Raji (cell line): ENCODE measurements around the gene MAFB.

Source experiments
- POLR2A ChIP-seq: IDR thresholded peaks from 2 replicates; pipeline ENCODE4 v1.6.1; 2011; ENCODE audit warnings: low read depth, low read length, control low read depth; ENCODE audit not compliant: insufficient read depth

MAFB gene

GRCh38 chr20:40689943-40690835, 1.2 kb upstream of the MAFB start:
- no peak for TF ChIP-seq POLR2A

DNA sequence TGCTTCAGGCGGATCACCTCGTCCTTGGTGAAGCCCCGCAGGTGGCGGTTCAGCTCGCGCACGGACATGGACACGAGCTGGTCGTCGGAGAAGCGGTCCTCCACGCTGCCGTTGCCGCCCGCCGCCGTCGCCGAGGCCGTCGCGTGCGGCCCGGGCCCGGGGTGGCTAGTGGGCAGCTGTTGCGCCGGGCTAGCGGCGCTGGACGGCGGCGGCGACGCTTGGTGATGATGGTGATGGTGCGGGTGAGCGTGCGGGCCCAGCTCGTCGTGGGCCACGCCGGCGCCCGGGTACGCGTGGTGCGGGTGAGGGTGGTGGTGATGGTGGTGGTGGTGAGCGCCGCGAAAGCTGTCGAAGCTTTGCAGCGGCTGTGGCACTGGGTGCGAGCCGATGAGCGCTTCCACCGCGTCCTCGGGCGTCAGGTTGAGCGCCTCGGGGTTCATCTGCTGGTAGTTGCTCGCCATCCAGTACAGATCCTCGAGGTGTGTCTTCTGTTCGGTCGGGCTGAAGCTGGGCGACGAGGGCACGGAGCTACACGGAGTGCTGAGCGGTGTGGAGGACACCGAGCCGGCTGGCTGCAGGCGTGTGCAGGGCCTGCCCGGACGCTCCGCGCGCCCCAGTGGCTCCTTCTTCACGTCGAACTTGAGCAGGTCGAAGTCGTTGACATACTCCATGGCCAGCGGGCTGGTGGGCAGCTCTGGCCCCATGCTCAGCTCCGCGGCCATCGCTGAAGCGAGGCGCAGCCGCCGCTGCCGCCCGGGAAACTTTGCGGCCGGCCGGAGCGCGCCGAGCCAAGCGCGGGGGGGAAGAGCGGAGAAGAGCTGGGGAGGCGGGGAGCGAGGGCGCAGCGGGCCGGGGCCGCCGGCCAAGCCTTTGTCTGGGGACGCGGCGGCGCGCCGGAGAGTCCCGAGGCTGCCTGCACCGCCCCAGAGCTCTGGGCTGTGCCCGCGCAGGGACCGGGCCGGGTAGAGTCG, 622 bp downstream of the MAFB start:
- TF ChIP-seq POLR2A: no peak

DNA sequence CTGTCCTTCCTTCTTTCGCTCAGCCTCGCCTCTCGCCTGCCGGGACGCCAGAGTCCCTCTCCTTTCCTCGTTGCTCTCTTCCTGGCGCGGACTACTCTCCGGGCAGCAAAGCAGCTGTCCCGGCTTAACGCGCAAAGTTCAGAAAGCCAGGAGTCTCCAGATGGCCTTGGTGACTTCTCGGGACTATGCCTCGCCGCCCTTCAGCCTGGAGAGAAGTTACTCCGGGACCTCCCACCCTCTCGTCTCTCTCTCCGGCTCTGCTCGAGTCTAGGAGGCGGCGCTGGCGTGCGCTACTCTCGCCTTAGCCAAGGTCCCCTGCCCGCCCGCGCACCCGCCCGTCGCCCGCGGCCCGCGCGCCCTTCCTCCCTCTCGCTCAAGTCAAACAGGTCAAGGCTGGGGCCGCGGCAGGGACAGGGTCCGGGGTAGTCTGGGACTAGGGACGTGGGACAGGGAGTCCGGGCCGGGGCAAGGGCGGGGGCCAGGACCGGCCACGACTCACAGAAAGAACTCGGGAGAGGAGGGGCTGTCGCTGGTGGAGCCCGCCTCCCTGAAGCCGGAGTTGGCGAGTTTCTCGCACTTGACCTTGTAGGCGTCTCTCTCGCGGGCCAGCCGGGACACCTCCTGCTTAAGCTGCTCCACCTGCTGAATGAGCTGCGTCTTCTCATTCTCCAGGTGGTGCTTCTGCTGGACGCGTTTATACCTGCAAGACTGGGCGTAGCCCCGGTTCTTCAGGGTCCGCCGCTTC, 1.5 kb downstream of the MAFB start:
- TF ChIP-seq POLR2A: no peak

DNA sequence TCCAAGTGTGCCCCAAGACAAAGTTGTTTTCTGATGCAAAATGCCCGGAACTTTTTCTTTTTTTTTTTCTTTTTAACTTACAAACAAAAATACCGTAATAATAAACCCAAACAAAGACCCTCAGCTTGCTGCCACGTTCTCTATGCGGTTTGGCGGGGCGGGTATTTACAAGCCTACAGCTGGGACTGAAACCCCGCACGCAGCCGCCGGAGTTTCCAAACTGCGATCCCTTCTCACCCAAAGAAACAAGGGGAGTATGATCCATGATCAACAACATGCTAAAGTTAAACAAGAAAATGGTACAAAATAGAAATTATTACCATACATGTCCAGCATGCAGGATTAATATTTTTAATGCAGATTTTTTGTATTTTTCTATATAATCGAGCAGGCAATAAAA, 2.1 kb downstream of the MAFB start:
- TF ChIP-seq POLR2A: no peak

- TF ChIP-seq POLR2A: no peak
These were observed 2.6 kb downstream of the MAFB start for GRCh38 chr20:40686434-40686882.

- TF ChIP-seq POLR2A: no peak
These were observed 3.7 kb downstream of the MAFB start for GRCh38 chr20:40685349-40685748.

GRCh38 chr20:40683894-40684268, 5.2 kb downstream of the MAFB start:
- TF ChIP-seq POLR2A: no peak

DNA sequence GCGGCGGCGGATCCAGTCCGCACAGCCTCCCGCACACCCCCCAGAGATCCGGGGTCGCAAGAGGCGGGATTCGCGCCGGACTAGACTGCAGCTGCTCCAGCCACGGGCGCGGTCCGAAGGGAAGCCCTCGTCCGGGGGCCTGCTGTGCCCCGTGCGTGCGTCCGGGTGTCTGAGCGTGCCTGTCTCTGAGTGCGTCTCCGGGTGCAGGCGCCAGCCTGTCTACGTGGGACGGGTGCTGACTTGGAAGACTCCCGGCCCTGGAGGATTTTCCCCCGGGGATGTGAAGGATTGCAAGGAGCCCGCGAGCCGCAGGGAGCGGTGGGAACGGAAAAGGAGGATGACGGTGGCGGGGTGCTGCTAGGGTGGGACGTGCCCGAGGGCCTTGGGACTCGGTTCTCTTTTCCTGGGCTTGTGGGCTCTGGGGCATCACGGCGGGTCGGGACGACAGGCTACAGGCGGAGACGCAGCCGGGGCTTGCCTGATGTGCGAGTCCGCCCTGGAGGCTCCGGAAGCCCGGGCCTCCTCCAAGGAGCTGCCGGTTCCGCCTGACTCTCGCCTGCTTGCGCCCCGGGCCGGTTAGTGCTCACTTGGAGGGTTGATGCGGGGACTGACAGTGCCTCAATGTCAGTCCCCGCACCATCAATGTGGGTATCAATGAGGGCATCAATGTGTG, 5.7 kb downstream of the MAFB start:
- TF ChIP-seq POLR2A: no peak

GRCh38 chr20:40682104-40682981, 6.7 kb downstream of the MAFB start:
- no peak for TF ChIP-seq POLR2A

DNA sequence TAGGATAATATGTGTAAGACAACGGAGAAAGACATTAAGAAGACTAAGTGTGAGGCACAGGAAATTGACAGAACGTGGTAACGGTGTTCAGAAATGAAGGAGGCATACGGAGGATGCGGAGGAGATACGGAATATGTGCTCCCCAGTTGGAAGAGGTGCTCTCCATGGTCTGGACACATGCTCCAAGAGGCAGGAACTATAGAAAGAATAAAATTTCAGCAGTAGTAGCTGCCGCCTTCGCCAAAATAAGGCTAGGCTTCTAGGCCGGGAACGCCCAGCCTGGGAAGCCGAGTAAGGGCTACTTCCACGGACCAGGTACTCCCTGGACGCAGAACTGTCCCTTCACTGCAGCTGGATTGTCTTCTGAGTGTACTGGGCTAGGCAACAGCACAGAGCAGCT, 7.4 kb downstream of the MAFB start:
- TF ChIP-seq POLR2A: no peak

DNA sequence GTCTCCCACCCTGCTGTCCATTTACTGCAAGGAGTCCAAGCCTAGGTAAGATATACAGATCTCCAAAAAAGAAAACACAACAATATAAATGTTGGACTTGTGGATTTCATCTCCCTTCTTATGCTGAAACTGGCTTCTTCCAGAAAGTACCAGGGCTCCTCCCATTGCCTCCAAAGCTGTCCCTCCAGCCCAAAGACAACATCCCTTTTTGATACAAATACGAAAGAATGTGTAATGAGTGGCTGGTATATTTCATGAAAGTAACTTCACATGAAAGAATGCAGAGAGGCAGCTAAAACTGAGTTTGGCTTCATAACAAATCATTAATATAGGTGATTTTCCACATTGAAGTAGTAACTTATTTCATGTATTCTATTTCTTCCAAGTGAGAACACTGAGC, 7.9 kb downstream of the MAFB start:
- TF ChIP-seq POLR2A: no peak

- no peak for TF ChIP-seq POLR2A
These were observed 8.7 kb downstream of the MAFB start for GRCh38 chr20:40680161-40680959.

DNA sequence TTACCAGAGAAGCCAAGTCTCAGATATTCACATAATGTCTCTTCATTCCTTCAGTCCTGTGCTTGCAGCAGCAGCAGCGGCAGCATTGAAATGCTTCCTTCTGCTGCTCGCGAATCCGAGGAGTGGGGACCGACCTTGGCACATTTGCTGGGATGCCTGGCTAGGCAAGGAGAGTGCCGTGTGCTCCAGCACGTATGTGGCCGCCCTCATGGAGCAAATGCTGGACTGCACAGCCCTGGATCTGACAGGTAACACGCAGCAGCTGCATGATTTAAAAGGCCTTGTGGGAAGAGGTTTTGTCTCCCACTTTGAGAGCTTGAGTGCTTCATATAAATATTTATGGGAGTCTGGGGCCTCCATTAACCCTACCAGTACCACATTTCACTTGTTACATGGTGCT, 9.9 kb downstream of the MAFB start:
- no peak for TF ChIP-seq POLR2A
